SH-SY5Y (cell line): ENCODE results near the gene LRFN3.

ENCODE experiments used
- GATA2 ChIP-seq: IDR thresholded peaks from 2 replicates; pipeline ENCODE4 v1.6.1; 2011; ENCODE audit warnings: mild to moderate bottlenecking, low read depth, low read length
- GATA3 ChIP-seq: IDR thresholded peaks from 2 replicates; pipeline ENCODE4 v1.6.1; 2011; ENCODE audit warnings: low read depth, mild to moderate bottlenecking, low read length, moderate library complexity

- TF ChIP-seq GATA2 = no peak
- TF ChIP-seq GATA3 = no peak
These were observed 37.3 kb downstream of the LRFN3 start for GRCh38 chr19:35973487-35973886.
